GM23248 (cell line): Measurements from ENCODE around the gene RIMS4.

ENCODE experiments used
- EZH2 ChIP-seq: fragments of 200-600 bp; sonication (generic); IDR thresholded peaks from 2 replicates; pipeline ENCODE4 v1.6.1; 2018; ENCODE audit warnings: antibody characterized with exemption, mild to moderate bottlenecking; ENCODE audit not compliant: insufficient read depth, poor library complexity, severe bottlenecking
- EZH2phosphoT487 ChIP-seq: fragments of 200-600 bp; sonication (generic); IDR thresholded peaks from 2 replicates; pipeline ENCODE4 v1.6.1; 2018; ENCODE audit warnings: antibody characterized with exemption, moderate library complexity, mild to moderate bottlenecking, low read depth; ENCODE audit not compliant: insufficient read depth

DNA sequence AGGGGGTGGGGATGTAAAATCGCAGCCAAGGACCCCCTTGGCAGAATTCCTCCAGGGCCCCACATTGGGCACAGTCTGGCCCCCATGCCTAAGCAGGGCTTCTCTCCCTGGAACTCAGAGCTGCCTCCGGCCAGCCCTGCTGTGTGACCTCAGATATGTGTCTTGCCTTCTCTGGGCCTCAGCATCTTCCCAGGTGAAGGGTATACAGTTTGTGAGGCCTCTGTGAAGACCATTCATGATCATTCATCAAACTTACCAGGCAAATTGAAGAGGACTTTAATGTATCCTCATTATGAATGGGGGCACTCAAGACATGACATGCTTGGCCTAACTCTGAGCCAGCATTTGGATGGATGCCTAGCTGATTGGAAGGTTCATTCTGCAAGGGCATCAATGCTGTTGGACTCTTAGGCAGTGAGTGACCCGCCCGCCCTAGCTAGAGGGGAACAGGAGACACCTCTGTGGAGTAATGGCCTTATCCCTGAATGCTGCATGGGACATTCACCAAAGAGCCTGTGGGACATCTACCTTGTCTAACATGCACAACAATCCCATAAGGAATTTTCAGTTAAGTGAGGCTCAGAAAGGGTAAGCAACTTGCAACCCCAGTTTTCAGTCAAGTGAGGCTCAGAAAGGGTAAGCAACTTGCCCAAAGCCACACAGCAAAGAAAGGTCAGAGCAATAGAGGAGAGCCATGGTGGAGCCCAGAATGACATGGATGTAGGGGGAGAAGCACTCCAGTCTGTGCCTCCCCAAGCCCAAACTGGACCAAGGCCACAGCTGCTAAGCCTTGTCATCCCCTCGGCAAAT is 94.6 kb downstream of the RIMS4 start:
- TF ChIP-seq EZH2 (no peak), EZH2phosphoT487 (no peak)
